AG10803 (cell line): ENCODE data around the gene SNX6.

Experiments
- DNase-seq: peaks from one replicate; pipeline ENCODE4 v3.0.0; 2010; ENCODE audit warnings: low read depth
- H3K4me3 ChIP-seq: 2 replicates; pipeline ENCODE4 v1.5.1; 2011; ENCODE audit warnings: mild to moderate bottlenecking, low read length, control low read depth
- TF ChIP-seq, protein P1 (sequence below): conservative IDR thresholded peaks from 2 replicates; pipeline ENCODE4 v1.5.1; 2011; ENCODE audit warnings: mild to moderate bottlenecking, low read length, control low read depth, inconsistent platforms

The SNX6 gene

GRCh38 chr14:34629657-34630529 is at the start of gene SNX6:
Gene SNX6, minus strand, starts transcription at chr14:34630148. Its CDS starts 32 bp downstream, at chr14:34630116.
- DNase-seq: peak; percentile 70
- TF ChIP-seq, protein P1, sequence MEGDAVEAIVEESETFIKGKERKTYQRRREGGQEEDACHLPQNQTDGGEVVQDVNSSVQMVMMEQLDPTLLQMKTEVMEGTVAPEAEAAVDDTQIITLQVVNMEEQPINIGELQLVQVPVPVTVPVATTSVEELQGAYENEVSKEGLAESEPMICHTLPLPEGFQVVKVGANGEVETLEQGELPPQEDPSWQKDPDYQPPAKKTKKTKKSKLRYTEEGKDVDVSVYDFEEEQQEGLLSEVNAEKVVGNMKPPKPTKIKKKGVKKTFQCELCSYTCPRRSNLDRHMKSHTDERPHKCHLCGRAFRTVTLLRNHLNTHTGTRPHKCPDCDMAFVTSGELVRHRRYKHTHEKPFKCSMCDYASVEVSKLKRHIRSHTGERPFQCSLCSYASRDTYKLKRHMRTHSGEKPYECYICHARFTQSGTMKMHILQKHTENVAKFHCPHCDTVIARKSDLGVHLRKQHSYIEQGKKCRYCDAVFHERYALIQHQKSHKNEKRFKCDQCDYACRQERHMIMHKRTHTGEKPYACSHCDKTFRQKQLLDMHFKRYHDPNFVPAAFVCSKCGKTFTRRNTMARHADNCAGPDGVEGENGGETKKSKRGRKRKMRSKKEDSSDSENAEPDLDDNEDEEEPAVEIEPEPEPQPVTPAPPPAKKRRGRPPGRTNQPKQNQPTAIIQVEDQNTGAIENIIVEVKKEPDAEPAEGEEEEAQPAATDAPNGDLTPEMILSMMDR: no peak
- peak within 1 kb of the TSS; percentile 95 for H3K4me3 ChIP-seq

DNA sequence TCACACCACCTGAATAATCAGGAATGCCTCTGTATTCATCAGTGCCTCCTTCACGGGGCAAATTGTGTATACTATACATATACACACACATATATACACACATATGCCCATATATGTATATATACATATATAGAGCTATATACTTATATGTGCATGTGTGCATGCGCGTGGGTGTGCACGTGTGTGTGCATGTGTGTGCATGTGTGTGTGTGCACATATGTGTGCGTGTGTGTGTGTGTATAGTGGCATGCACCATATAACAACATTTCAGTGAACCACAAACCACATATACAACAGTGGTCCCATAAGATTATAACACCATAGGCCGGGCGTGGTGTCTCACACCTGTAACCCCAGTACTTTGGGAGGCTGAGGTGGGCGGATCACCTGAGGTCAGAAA is 48.8 kb upstream of the SNX6 start:
- no peak overlapping the region for H3K4me3 ChIP-seq
- DNase-seq: no peak
- TF ChIP-seq, protein P1: no peak

DNA sequence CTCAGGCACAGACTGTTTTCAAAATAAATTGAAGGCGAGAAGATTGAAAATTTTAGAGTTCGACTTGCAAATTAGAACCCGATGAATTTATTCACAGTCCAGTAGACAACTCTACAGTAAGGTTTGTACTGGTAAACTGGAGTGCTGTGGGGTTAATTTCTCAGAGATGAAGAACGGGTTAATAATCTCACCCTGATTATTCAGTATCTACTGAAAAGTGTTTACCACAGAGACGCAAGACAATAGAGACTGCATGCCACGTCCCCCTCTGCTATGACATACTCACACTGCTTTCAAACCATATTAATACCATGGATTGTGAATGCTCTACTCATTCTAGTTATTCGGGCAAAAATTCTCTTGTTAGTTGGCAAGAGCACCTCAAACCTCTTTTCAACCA is 48.4 kb upstream of the SNX6 start:
- peak; percentile 74 for DNase-seq
- H3K4me3 ChIP-seq: no peak overlapping the region
- TF ChIP-seq, protein P1: no peak

- no peak overlapping the region for H3K4me3 ChIP-seq
- DNase-seq: peak; percentile 38
- TF ChIP-seq, protein P1: no peak
Observed at GRCh38 chr14:34676516-34677211, 46.7 kb upstream of the SNX6 start.

GRCh38 chr14:34673702-34674101 is 43.8 kb upstream of the SNX6 start:
- TF ChIP-seq, protein P1: no peak
- H3K4me3 ChIP-seq: no peak overlapping the region
- no peak for DNase-seq

- H3K4me3 ChIP-seq: no peak overlapping the region
- DNase-seq: no peak
- TF ChIP-seq, protein P1: no peak
Observed at GRCh38 chr14:34671716-34672115, 41.8 kb upstream of the SNX6 start.
